Measurements from ENCODE around the gene RPS29.

RPS29 gene

DNA sequence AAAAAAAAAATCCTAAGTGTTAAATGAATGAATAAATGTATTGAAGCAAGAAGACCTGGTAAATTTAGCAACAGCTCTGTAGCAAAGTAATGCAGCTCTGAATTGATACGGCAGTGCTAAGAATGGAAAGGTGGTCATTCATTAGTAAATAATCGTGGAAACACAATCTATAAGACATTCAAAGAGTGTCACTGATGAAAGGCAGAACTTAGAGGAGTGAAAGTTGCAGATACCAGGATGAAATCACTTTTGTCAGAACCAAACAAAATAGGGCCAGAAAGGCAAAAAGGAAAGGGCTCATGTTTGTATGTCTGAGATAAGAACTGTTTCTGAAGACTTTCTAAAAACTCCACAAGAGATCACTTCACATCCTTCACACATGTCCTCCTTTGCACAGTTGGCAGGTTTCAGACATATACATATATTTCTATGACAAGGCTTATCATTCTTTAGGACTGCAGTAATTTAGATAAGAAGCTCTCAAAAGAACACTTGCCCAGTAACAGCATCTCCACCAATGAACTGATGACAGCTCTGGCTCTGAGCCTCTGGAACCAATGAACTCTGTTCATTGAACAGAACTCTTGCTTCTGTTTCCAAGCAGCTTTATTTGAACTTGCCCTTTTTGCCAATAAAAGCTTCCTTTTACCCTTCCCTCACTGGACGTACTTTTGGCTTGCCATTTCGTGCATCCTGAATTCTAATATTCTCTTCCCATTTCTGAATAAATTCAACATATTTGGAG is 8.3 kb upstream of the RPS29 start:
- DNase-seq, result no peak

DNA sequence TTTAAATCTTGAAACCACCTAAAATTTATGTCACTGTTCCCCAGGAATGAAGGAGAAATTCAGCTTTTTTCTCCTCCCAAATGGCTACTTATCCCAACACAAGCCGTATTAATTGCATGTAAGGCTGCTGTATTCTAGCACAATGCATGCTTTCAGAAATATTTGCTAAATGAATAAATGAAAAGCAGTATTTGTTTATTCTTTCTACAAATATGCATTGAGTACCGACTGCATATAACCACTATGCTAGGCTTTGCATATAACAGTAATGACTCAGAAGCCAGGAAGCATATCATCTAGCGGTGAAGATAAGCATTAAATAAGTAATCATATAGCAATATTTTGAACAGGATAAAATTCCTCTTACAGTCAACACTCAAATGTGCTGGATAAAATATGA is 6.8 kb upstream of the RPS29 start:
- no peak for DNase-seq

DNA sequence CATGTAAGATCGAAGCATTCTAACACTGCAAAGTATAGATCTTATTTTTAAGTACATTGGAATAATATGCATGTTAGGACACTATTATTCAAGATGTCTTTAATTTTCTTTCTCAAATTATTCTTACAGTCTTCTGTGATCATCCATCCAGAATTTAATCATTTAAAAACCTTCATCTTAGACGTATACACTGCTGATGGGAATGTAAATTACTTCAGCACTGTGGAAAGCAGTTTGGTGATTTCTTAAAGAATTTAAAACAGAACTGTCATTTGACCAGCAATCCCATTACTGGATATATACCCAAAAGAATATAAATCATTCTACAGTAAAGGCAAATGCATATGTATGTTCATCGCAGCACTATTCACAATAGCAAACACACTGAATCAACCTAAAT is 3.2 kb upstream of the RPS29 start:
- no peak for DNase-seq

DNA sequence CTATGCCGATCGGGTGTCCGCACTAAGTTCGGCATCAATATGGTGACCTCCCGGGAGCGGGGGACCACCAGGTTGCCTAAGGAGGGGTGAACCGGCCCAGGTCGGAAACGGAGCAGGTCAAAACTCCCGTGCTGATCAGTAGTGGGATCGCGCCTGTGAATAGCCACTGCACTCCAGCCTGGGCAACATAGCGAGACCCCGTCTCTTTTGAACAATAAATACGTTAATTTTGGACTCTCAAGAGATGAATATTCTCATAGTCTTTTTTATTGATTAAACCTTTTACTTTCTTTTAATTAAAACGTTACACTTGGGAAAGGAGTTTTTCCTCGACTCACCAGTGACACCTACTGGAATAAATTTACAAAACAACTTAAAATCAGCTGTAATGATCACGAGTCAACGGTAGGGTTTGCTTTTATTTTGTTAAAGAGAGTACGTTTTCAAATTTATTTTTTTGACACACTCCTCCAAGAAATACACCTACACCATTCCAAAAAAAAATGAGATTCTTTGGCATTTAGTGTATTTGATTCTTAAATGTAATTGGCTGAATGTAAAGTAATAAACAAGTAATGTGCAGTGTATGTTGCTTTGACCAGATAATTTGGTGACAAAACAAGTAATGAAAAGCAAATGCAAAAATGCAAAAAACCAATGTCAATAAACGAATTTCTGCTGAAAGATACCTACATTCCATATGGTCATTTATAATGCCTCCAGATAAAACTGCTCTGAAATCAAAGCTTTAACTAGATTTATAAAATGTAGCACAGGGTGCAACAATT is 687 bp upstream of the RPS29 start:
- DNase-seq, result peak; percentile 76

DNA sequence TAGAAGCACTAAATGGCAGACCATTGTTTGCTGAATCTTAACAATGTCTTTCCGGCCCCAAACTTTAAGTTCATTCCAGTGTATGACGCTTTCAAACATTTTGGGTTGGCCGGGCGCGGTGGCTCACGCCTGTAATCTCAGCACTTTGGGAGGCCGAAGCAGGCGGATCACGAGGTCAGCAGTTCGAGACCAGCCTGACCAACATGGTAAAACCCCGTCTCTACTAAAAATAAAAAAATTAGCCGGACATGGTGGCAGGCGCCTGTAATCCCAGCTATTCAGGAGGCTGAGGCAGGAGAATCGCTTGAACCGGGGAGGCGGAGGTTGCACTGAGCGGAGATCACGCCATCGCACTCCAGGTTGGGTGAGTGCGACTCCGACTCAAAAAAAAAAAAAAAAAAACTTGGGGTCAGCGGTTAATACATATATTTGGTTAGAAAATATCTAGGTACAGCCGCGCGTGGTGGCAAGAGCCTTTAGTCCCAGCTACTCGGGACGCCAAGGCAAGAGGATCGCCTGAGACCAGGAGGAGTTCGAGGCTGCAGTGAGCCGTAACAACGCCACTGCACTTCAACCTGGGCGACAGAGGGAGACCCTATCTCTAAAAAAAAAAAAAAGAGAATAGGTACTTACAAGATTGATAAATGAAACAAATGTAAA is 1.1 kb downstream of the RPS29 start:
- DNase-seq, result peak; percentile 34

DNA sequence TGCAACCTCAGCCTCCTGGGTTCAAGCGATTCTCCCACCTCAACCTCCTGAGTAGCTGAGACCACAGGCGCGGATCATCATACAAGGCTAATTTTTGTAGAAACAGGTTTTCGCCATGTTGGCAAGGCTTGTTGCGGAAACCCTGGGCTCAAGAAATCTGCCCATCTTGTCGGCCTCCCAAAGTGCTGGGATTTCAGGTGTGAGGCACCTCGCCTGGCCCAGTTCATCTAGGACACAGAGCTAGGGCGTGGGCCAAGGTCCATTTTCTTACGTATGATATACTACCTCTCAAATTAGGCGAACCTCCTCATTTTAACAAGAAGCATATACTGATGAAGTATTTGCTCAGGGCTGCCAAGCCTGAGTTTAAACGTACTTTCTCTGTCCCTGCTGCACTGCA is 2.1 kb downstream of the RPS29 start:
- DNase-seq, result no peak

DNA sequence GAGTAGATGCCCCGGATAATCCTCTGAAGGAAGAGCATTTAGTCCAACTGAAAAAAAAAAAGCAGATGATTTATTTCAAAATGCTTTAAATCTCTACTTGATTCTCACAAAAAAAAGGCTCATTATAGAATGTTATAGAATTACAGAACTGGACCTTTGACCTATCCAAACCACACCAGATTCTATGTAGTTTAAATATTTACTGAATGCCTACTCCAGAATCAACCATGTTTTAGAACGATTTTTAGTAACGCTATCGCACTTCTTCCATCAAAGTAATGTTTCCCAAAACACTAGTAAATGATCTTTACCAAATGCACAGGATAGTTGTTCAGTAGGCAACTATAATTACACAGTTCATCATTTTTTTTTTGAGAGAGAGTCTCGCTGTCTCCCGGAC is 2.6 kb downstream of the RPS29 start:
- DNase-seq, result no peak

DNA sequence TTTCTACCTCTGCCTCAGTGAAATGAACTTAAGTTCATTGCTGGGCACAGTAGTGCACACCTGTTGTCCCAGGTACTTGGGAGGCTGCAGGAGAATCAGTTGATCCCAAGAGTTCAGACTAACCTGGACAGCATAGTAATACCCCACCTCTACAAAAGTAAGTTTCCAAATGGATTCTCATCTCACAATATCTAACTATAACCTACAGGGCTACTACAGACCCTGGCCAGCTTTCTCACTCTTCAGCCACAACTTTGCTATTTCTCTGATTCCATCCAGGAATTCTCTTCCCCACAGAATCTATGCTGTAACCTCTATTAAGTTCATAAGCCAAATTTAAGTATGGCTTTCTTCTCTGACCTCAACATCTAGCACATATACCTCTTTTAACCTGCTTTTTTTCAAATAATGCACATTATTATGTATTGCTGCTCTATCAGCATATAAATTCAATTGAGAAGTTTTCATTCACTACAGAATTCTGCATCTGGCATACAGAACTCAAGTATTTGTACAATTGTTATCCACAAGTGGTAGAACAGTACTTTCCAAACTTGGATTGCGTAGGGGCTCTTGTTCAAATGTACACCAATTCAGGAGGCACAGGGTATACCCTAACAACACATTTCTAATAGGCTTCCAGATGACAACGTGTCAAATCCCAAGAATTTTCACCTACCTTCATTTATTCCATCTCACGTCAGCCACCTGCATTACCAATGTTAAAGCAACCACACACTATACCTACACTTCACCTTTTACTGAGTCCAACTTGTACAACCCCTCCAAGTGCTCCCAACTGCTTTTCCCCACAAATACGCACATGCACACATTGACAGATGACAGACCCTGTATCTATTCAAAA is 3.8 kb downstream of the RPS29 start:
- no peak for DNase-seq

DNA sequence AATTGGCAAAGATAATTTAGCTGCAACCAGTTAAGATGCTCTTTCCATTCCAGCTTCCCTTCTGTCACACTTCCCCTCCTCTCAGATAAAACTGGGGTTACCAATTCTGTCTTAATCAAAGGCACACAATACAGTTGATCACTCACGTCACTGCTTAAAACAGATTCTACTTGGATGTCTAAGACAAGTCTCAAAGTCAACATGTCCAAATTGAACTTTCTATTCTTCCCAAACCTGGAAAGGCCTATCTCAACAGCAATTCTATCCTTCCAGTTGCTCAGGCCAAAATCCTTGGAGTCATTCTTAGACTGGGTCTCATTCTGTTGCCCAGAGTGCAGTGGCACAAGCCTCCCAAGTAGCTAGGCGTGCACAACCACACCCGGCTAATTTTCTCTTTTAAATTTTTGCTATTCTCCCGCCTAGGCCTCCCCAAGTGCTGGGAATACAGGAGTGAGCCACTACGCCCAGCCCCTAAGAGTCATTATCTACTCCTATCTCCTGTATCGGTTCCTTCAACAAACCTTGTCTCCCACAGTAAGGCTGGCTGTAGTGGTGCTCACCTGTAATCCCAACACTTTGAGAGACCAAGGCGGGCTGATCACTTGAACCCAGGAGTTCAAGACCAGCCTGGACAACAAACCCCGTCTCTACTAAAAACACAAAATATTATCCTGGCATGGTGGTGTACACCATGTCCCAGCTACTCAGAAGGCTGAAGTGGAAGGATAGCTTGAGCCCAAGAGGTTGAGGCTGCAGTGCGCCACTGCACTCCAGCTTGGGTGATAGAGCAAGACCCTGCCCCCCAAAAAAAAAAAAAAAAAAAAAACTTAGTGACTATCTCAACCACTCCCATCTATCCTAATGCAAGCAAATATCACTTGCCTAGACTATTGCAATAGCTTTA is 4.7 kb downstream of the RPS29 start:
- DNase-seq, result no peak

DNA sequence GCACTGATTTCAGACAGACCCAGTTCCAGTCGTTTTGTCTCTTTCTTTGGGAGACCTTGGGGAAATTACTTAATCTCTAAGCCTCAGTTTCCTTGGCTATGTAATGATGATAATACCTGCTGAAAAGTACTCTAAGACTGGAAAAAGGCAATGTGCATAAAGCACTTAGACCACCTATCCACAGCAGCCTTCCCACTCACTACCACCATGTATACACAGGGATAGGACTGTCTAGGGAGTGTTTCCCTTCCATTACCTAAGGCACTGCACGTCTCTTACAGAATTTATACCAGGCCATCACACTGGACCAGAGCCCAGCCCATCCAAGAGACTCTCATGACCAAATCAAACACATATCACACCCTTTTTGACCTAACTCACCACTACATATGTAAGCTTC is 6.3 kb downstream of the RPS29 start:
- DNase-seq, result no peak

DNA sequence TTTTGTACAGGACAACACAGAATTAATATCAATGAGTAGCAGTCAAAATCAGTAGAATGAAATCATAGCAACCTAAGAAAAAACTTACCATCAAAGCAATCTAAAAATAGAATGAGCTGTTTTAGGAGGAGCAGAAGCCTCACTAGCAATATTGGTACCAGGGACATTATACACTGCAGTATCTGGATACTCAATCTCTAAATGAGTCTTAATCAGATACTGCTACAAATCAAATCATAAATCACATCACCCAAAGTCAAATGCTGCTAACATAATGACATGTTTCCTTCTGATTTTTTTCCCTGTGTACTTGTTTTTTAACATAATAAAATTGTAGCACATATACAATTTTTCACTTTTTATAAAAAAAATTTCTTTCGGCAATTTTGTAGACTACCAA is 8.0 kb downstream of the RPS29 start:
- DNase-seq, result no peak

DNA sequence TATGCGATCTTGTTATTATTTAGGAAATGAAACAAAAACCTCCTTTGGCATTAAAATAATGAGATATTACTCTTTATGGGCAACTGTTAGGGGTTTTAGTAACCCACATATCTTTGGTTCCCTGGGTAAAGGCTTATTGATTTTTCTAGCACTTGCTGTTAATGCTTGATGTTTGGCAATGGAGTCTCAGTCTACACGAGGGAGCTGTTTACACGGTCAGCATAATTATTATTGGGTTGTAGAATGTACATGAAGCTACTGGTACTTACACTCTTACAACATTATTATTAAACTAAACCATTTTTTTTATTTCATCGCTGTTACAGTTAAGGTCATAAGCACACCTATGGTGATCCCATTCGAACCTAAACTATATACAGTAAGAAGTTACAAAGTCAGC is 12.1 kb downstream of the RPS29 start:
- DNase-seq, result no peak

DNA sequence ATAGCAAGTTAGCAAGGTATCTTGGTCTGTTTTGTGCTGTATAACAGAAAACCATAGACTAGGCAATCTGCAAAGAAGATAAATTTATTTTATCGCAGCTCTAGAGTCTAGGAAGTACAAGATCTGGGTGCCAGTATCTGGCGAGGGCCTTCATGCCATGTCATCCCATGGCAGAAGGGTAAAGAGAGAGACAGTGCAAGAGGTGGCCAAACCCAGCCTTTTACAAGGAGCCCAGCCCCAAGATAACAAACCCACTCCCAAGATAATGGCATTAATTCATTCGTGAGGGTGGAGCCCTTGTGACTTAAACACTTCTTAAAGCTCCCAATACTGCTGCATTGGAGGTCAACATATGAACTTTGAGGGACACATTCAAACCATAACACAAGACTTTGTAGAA is 16.9 kb downstream of the RPS29 start:
- no peak for DNase-seq

DNA sequence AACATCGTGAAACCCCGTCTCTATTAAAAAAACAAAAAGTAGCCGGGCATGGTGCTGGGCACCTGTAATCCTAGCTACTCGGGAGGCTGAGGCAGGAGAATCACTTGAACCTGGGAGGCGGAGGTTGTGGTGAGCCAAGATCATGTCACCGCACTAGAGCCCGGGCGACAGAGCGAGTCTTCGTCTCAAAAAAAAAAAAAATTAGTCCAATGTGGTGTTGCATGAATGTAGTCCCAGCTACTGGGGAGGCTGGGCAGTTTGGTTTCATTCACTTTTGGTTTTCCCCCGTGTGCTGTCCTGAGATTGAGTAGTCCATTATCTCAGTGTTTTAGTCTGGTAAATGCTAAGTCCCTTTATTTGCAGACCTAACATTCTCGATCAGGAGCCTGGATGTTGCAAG is 19.5 kb downstream of the RPS29 start:
- no peak for DNase-seq

DNA sequence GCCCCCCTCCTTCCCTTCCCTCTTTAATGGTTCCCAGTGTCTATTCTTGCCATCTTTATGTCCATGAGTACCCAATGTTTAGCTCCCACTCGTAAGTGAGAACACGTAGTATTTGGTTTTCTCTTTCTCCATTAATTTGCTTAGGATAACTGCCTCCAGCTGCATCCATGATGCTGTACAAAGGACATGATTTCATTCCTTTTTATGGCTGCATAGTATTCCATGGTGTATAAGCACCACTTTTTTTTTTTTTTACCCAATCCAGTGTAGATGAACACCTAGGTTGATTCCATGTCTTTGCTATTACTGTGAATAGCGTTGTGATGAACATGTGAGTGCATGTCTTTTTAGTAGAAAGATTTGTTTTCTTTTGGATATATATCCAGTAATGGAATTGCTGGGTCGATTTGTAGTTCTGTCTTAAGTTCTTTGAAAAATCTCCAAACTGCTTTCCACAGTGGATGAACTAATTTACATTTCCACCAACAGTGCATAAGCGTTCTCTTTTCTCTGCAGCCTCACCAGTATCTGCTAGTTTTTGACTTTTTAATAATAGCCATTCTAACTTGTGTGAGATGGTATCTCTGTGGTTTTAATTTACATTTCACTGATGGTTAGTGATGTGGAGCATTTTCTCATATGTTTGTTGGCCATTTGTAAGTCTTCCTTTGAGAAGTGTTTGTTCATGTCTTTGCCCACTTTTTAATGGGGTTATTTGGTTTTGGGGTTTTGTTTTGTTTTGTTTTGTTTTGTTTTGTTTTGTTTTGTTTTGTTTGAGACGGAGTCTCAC is 26.0 kb downstream of the RPS29 start:
- DNase-seq, result no peak

DNA sequence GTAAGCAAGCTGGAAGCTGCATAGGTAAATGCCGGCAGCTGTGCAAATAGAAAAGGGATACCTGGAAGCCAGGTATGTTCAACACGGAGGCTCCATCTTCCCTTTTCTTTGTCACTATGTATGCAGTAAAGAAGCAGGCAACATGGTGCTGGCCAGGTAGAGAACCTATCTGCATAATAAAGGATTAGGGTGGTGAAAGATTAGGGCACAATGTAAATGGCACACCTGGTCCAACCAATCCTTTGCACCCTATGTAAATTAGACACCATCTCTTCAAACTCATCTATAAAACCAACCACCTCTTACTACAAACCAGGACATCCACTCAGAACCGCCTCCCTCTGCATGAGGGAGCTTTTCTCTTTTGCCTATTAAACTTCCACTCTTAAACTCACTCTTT is 32.3 kb downstream of the RPS29 start:
- peak; percentile 87 for DNase-seq

DNA sequence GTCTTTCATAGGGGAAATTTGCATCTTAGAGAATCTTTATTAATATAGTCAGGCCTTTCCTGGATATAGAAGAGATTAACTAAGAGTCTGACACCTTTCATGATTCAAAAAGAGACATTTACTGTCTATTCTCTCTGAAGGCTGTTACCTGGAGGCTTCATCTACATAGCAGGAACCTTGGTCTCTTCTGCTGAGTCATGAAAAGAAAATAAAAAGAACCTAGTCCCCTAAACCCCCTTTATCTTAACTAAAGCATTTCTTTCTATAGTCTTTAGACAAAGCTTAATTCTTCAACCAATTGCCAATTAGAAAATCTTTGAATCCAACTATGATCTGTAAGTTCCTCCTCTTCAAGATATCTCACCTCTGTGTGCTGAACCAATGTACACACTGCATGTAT is 33.1 kb downstream of the RPS29 start:
- DNase-seq, result peak; percentile 59

DNA sequence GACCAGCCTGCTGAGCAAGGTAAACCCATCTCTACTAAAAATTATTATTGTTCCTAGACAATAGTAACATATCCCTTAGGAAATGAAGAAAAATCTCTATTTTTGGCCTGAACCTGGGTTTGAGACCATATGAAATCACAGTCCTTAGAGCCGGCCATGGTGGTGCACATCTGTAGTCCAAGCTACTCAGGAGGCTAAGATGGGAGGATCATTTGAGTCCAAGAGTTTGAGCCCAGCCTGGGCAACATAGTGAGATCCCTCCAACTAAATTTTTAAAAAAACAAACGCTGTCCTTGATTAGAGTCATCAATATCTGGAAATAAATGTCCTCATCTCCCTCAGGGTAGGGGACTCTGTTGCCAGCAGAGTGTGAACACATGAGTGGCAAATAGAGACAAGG is 34.6 kb downstream of the RPS29 start:
- DNase-seq, result no peak

DNA sequence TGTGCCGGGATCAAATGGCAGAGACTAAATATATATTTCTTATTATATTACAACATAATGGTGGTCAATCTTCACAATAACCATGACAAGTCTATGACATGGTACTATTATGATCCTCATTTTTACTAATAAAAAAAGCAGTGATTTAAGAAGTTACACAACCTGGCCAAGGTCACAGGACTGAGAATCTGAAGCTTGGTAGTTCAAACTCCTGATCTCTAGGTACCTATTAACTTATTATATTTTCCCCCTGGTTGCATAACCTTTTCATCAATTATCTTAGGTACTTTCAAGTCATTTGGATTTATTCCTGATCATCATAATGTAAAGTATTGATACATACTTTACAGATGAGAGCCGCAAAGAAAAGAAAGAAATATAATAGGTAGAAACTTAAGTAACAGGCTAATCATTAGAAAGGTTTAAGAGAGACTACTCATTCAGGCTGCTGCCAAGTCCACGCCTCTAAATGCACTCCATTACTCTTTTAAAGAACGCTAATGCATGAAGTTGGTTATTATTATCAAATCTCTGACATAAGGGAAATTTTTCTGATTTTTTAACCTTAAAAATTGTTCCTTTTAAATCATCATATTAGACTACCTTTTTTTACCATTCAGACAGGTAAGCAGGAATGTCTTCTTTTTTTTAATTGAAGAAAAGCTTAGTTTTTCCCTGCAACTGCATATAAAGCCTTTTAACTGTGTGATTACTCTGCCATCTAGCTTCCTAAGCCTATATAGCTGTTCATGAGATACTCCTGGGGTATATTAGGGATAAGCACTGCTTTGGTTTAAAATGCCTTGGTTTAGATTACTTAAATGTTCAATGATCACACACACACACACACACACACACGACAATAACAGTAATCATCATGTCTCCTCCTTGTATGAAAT is 35.6 kb downstream of the RPS29 start:
- DNase-seq, result peak; percentile 14

DNA sequence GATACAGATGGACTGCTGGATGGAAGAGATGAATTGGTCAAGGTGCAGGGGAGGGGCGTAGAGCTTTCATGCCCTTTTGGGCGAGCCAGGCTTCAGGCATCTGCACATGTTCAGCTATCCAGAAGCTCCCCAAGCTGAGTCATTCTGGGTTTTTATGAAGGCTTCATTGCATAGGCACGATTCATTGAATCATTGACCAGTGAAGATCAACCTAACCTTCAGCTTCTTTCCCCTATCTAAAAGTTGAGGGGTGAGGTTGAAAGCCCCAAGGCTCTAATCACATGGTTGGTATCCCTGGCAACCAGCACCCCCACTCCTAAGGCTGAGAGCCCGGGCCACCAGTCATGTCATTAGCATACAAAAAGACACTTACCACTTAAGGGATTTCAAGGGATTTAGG is 36.3 kb downstream of the RPS29 start:
- DNase-seq, result no peak
